SKM-1 (cell line): ENCODE data around the gene TAC3.

ENCODE experiments used
- DNase-seq: peaks from one replicate; lab custom pipeline; 2025; ENCODE audit not compliant: unreplicated experiment; lab: John Stamatoyannopoulos, UW

TAC3 gene

GRCh38 chr12:57005980-57006808 is 10.1 kb downstream of the TAC3 start, which contains the start of gene ZBTB39:
Gene ZBTB39, minus strand, starts transcription at chr12:57006546. Its CDS starts 1,629 bp downstream, at chr12:57004917.
- DNase-seq, result no peak

- no peak for DNase-seq
Observed at GRCh38 chr12:57004651-57005050, 11.7 kb downstream of the TAC3 start.

- no peak for DNase-seq
Observed at GRCh38 chr12:57003395-57003794, 12.9 kb downstream of the TAC3 start.

- no peak for DNase-seq
Observed at GRCh38 chr12:57001448-57001906, 14.9 kb downstream of the TAC3 start.

- no peak for DNase-seq
Observed at GRCh38 chr12:57000393-57000792, 15.9 kb downstream of the TAC3 start.

GRCh38 chr12:56999456-56999855 is 16.9 kb downstream of the TAC3 start:
- DNase-seq, result no peak

- no peak for DNase-seq
Observed at GRCh38 chr12:56998981-56999380, 17.3 kb downstream of the TAC3 start.

- no peak for DNase-seq
Observed at GRCh38 chr12:56998316-56998715, 18.0 kb downstream of the TAC3 start.

GRCh38 chr12:56996793-56997545 is 19.4 kb downstream of the TAC3 start:
- DNase-seq, result no peak

- no peak for DNase-seq
Observed at GRCh38 chr12:56995930-56996496, 20.3 kb downstream of the TAC3 start.

GRCh38 chr12:56995201-56995929 is 21.0 kb downstream of the TAC3 start:
- no peak for DNase-seq

- DNase-seq, result no peak
Observed at GRCh38 chr12:56994231-56994746, 22.0 kb downstream of the TAC3 start.

- no peak for DNase-seq
Observed at GRCh38 chr12:56993346-56993745, 23.0 kb downstream of the TAC3 start.

- DNase-seq, result no peak
Observed at GRCh38 chr12:56991319-56992246, 24.7 kb downstream of the TAC3 start.

- DNase-seq, result no peak
Observed at GRCh38 chr12:56990648-56991318, 25.5 kb downstream of the TAC3 start.

GRCh38 chr12:56989861-56990610 is 26.3 kb downstream of the TAC3 start:
- DNase-seq, result no peak

- DNase-seq, result peak; percentile 33
Observed at GRCh38 chr12:56988207-56988739, 28.1 kb downstream of the TAC3 start.

GRCh38 chr12:56987551-56988053 is 28.7 kb downstream of the TAC3 start:
- DNase-seq, result peak; percentile 18
